RKO (cell line): ENCODE measurements around the gene LIX1.
A peak's percentile ranks its signal among the peaks of the same experiment; 100 is the strongest.
"Not testable (repeated sequence)": the region's sequence is repeated elsewhere in the genome, so short reads cannot be mapped to it uniquely, and the experiment has no call there.

Experiments
- DNase-seq: peaks from one replicate; pipeline ENCODE4 v3.0.0-alpha.2; 2016; ENCODE audit warnings: low spot score

LIX1 gene

GRCh38 chr5:97142521-97143254 is at the start of gene LIX1:
LIX1 (minus strand) TSS chr5:97142611; CDS start chr5:97142576, 35 bp downstream.
- DNase-seq = peak; percentile 66

- DNase-seq = no peak
Observed at GRCh38 chr5:97191893-97192292, 49.5 kb upstream of the LIX1 start.

DNA sequence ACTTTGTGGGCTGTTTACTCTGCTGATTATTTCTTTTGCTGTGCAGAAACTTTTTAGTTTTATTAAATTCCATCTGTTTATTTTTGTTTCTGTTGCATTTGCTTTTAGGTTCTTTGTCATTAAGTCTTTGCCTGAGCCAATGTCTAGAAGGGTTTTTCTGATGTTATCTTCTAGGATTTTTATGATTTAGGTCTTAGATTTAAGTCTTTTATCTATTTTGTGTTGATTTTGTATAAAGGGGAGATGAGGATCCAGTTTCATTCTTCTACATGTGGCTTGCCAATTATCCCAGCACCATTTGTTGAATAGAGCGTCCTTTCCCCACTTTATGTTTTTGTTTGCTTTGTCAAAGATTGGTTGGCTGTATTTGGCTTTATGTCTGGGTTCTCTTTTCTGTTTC is 47.1 kb upstream of the LIX1 start:
- not testable (repeated sequence) for DNase-seq

DNA sequence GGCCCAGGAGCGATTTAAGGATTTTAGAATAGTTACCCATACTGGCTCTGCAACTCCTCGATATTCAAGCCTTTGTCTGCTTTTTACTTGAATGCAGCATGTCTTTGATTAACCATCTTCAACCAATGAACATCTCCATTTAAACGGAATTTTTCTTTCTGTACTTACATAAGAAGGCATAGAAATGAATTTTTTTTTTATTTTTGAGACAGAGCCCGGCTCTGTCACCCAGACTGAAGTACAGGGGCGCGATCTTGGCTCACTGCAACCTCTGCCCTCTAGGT is 41.5 kb upstream of the LIX1 start:
- no peak for DNase-seq

- DNase-seq = peak; percentile 97
Observed at GRCh38 chr5:97183100-97183929, 40.9 kb upstream of the LIX1 start, which contains the start of gene RIOK2. RIOK2 (minus strand) TSS chr5:97183247; CDS start chr5:97183191, 56 bp downstream.

- peak; percentile 55 for DNase-seq
Observed at GRCh38 chr5:97182571-97183099, 40.2 kb upstream of the LIX1 start.

- peak; percentile 68 for DNase-seq
Observed at GRCh38 chr5:97181856-97182545, 39.6 kb upstream of the LIX1 start.

DNA sequence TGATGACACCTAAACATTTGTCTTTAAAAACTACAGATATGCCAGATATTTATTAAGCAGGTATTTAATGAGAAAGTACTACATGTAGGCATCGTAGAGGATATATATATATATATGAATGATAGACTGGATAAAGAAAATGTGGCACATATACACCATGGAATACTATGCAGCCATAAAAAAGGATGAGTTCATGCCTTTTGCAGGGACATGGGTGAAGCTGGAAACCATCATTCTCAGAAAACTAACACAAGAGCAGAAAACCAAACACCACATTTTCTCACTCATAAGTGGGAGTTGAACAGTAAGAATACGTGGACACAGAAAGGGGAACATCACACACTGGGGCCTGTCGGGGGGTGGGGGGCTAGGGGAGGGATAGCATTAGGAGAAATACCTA is 37.0 kb upstream of the LIX1 start:
- not testable (repeated sequence) for DNase-seq

GRCh38 chr5:97172227-97172626 is 29.8 kb upstream of the LIX1 start:
- DNase-seq = peak; percentile 20

DNA sequence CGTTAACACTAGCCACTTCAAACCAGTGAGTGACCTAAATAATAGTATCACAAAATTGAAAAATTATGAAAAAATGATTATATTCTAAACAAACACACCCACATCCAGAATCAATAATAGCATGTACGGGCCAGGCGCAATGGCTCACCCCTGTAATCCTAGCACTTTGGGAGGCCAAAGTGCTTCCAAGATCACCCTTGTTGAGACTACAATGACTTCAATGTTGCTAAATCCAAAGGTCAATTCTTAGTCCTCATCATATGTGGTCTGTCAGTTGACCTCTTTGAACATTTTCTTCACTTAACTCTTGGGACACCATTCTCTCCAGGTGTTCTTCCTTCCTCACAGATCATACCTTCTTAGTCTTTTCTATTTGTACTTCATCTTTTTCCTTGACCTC is 29.3 kb upstream of the LIX1 start:
- no peak for DNase-seq

- DNase-seq = no peak
Observed at GRCh38 chr5:97167435-97167834, 25.0 kb upstream of the LIX1 start.

DNA sequence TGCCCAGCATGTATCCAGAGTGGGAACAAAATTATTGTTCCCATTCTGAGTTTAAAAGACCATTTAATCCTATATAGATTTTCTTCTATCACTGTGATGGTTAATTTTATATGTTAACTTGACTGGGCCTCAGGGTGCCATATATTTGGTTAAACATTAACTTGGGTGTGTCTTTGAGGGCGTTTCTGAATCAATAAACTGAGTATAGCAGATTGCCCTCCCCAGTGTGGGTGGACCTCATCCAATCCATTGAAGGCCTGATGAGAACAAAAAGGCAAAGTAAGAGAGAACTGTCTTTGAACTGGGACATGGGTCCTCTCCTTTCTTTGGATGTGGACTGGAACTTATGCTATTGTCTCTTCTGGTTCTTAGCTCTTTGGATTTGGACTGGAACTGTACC is 23.3 kb upstream of the LIX1 start:
- DNase-seq = no peak

GRCh38 chr5:97164846-97165245 is 22.4 kb upstream of the LIX1 start:
- DNase-seq = peak; percentile 51

DNA sequence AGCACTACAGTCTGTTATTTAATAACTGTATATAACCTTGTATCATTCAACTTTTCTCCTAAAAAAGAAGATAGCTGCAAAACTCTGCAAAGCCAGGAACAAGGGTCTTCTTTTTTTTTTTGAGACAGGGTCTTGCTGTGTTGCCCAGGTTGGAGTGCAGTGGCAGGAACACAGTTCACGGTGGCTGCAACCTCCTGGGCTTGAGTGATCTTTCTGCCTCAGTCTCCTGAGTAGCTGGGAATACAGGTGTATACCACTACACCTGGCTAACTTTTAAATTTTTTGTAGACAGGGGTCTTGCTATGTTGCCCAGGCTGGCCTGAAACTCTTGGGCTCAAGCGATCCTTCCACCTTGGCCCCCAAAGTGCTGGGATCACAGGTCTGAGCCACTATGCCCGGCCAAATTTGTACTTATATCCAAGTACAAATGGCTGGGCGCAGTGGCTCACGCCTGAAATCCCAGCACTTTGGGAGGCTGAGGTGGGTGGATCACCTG is 21.4 kb upstream of the LIX1 start:
- no peak for DNase-seq

DNA sequence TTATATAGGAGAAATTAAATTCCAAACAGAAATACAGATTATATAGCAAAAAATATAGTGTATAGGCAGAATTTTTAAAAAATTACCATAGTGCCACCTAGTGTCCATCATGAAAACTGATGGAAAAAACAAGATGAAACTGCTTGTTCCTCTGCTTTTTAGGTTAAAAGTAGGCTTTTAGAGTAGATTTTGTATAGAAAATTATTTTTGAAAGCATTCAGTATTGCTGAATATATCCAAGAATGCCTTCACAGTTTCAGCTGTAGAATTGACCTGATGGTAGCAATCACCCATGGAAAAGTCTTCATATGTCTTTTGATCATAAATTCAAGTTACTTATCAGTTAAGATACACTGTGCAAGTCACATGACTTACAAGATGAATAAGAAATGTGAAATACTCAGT is 21.0 kb upstream of the LIX1 start:
- peak; percentile 56 for DNase-seq

- peak; percentile 76 for DNase-seq
Observed at GRCh38 chr5:97162045-97162444, 19.6 kb upstream of the LIX1 start.

DNA sequence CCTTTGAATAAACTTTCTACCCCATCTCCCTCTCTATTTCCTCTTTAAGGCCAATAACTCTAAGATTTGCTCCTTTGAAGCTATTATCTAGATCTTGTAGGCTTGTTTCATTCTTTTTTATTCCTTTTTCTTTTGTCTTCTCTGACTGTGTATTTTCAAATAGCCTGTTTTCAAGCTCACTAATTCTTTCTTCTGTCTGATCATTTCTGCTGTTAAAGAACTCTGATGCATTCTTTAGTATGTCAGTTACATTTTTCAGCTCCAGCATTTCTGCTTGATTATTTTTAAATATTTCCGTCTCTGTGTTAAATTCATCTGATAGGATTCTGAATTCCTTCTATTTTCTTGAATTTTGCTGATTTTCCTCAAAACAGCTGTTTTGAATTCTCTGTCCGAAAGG is 15.3 kb upstream of the LIX1 start:
- DNase-seq = no peak

DNA sequence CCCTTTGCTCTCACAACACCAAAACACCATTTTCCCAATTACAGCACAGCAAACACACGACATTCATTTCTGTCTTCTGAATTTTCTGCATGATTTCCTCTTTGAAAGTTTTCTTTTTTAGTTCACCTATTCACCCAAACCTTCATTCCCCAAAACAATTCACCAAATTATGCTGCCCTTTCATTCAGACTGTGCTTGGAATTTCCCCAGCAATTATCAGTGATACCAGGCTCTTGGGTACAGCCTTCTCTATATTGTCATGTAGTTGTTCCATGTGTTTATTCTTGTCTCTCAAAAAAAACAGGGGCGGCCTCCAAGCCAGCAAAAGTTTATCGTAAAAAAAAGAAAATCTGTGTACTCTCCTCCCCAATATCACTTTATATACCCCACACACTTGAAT is 9.0 kb upstream of the LIX1 start:
- no peak for DNase-seq

DNA sequence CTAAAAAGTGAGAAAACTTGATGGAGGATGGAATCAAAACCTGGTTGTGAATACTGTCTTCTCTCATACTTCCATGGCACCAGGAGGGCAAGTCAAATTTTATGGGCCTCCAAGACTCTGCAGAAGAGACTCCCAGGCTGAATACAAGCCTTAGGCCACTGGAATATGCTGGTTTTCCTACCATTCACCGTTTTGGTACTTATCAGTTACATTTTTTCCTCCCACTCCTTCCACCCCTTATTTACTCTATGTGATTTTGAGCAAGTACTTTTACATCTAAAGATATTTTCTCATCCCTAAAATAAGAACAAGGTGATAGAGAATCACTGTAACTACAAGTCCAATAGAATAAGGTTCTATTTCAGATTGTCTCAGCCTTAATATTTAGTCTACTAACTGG is 8.0 kb upstream of the LIX1 start:
- DNase-seq = no peak

DNA sequence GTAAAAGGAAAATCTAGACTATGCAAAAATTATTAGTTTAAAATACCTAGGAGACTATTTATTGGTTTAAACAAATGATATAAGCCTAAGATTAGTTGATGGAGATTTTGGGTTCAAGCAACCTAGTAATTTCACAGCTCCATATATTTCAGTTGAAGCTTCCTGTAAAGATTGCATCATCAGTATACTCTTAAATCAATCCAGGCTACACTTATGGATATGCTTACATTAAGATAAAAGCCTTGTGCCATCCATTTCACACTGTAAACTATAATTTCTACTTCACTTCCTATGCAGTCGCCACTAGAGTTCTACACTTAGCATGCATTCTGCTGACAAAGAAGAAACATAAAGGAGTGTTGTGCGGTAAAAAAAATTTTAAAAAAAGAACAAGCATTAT is 7.3 kb upstream of the LIX1 start:
- DNase-seq = no peak

- DNase-seq = no peak
Observed at GRCh38 chr5:97148288-97148687, 5.9 kb upstream of the LIX1 start.

GRCh38 chr5:97143704-97144103 is 1.3 kb upstream of the LIX1 start:
- DNase-seq = no peak

- no peak for DNase-seq
Observed at GRCh38 chr5:97141539-97141938, 872 bp downstream of the LIX1 start.
